Muscle of arm (tissue), 14 donors: ENCODE measurements around the gene DPH2. TPM values are rescaled to one million over a fixed set of nuclear protein-coding genes. Genes with fewer than 3 reads are reported as not detected.

ENCODE experiments used
- DNase-seq: peaks from one replicate; pipeline ENCODE4 v3.0.0-alpha.2; 2013
- long read RNA-seq, 11 donors: transcript quantifications; one replicate each; lab custom pipeline, GENCODE V29; 2026
- polyA plus RNA-seq, 12 donors: library from polyadenylated mRNA; unstranded; fragments of 120-200 nt; gene quantifications; one replicate each; pipeline ENCODE4 v1.2.1, GENCODE V29; 2013; ENCODE audit not compliant: insufficient read length in 12 of 12

The DPH2 gene, protein sequence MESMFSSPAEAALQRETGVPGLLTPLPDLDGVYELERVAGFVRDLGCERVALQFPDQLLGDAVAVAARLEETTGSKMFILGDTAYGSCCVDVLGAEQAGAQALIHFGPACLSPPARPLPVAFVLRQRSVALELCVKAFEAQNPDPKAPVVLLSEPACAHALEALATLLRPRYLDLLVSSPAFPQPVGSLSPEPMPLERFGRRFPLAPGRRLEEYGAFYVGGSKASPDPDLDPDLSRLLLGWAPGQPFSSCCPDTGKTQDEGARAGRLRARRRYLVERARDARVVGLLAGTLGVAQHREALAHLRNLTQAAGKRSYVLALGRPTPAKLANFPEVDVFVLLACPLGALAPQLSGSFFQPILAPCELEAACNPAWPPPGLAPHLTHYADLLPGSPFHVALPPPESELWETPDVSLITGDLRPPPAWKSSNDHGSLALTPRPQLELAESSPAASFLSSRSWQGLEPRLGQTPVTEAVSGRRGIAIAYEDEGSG
- polyA plus RNA-seq: 10 to 100 TPM in 11 of 12 donors, not detected in 1; 13.4 to 27.2 (median 17.5) TPM
- long read RNA-seq, donor 1, partial matches to known transcripts: 0 of 3 reads
- long read RNA-seq, donor 1, other reads (novel, unspliced or antisense): 0 of 3 reads
- long read RNA-seq, donor 2, partial matches to known transcripts: 0 of 5 reads
- long read RNA-seq, donor 2, other reads (novel, unspliced or antisense): 0 of 5 reads
- long read RNA-seq, donor 3, partial matches to known transcripts: 0 of 1 reads
- long read RNA-seq, donor 3, other reads (novel, unspliced or antisense): 0 of 1 reads
- long read RNA-seq, donor 4, partial matches to known transcripts: 0 of 2 reads
- long read RNA-seq, donor 4, other reads (novel, unspliced or antisense): 0 of 2 reads
- long read RNA-seq, donor 5, partial matches to known transcripts: 0 of 3 reads
- long read RNA-seq, donor 5, other reads (novel, unspliced or antisense): 0 of 3 reads
- long read RNA-seq, donor 6, partial matches to known transcripts: 8 of 10 reads
- long read RNA-seq, donor 6, other reads (novel, unspliced or antisense): 0 of 10 reads
- long read RNA-seq, donor 7, partial matches to known transcripts: 0 of 1 reads
- long read RNA-seq, donor 7, other reads (novel, unspliced or antisense): 0 of 1 reads
- long read RNA-seq, donor 8, partial matches to known transcripts: 0 of 1 reads
- long read RNA-seq, donor 8, other reads (novel, unspliced or antisense): 0 of 1 reads
- long read RNA-seq, donor 9, partial matches to known transcripts: 6 of 9 reads
- long read RNA-seq, donor 9, other reads (novel, unspliced or antisense): 0 of 9 reads
- long read RNA-seq, donor 10, partial matches to known transcripts: 5 of 10 reads
- long read RNA-seq, donor 10, other reads (novel, unspliced or antisense): 0 of 10 reads
- long read RNA-seq, donor 11, partial matches to known transcripts: 0 of 4 reads
- long read RNA-seq, donor 11, other reads (novel, unspliced or antisense): 0 of 4 reads

DNA sequence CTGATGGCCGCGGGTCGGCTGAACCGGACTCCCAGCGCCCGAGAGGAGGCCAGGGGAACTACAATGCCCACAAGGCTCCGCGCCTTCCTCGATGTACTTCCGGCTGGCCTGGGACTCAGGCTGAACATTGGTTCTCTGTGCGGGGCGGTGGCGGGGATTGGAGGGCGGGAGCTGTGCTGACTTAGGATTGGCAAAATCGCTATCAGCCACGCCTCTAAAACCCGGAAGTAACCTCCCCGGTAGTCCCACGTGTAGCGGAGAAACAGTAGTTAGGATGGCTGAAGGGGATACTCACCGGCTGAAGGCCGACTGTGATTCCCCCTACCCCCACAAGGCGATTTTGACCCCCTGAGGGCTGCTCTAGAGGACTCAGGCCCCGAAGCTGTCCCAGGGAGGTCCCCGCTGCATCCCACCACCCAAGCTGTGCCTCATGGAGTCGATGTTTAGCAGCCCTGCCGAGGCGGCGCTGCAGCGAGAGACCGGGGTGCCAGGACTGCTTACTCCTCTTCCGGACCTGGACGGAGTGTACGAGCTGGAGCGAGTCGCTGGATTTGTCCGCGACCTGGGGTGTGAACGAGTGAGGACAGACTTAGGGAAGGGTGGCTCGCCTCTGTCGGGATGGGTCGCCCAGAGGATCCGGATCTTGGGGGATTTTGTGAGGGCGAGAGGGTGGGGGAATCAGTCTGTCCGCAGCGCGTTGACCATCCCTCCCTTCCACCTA, at the start of gene DPH2:
Gene DPH2 (plus strand): TSS at position 265 of the 721 bp plus-strand sequence. CDS start 166 bp downstream, at position 431.
- DNase-seq: peak; percentile 97

DNA sequence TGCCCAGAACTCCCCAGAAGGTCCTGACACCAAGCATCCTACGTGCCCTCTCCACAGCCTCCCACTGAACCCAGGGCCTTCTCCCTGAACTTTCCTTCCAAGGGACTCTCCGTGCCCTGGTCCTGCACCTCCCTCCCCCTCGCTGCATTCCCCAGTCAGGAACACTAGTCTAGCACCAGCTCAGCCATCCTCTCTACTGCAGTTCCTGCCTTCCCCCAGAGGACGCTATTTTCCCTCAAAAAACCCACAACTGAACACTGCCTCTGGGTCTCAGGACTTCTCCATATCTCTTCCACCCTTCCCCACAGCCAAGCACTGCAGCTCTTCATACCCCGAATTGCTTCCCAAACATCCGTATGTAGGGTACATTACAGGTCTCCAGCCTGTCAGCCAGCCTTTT, 48.8 kb upstream of the DPH2 start:
- no peak for DNase-seq

GRCh38 chr1:43924516-43924915, 45.3 kb upstream of the DPH2 start:
- no peak for DNase-seq

DNA sequence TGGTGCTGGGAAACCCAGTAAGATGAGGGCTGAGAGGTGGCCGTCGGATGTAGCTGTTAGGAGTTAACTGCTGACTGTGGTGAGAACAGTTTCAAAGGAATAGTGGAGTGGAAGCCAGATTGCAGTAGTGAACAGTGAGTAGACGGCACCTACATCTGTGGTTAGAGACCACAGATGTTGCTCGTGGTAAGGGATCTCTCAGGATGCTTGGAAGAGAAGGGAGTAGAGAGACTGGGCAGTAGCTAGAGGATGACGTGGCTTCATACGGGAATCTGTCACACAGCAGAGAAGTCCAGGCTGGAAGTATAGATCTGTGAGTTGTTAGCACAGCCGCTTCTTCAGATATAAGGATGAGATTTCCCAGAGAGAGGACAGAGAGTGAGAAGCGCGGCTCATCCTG, 44.0 kb upstream of the DPH2 start:
- no peak for DNase-seq

DNA sequence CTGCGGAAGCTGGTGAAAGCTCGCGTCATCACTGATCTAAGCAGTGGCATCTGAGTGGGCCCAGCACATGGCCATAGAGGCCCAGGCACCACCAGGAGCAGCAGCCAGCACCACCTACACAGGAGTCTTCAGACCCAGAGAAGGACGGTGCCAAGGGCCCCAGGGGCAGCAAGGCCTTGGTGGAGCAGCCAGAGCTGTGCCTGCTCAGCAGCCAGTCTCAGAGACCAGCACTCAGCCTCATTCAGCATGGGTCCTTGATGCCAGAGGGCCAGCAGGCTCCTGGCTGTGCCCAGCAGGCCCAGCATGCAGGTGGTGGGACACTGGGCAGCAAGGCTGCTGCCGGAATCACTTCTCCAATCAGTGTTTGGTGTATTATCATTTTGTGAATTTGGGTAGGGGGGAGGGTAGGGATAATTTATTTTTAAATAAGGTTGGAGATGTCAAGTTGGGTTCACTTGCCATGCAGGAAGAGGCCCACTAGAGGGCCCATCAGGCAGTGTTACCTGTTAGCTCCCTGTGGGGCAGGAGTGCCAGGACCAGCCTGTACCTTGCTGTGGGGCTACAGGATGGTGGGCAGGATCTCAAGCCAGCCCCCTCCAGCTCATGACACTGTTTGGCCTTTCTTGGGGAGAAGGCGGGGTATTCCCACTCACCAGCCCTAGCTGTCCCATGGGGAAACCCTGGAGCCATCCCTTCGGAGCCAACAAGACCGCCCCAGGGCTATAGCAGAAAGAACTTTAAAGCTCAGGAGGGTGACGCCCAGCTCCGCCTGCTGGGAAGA, 39.5 kb upstream of the DPH2 start:
- DNase-seq: no peak

GRCh38 chr1:43930949-43931275, 38.9 kb upstream of the DPH2 start:
- DNase-seq: no peak

DNA sequence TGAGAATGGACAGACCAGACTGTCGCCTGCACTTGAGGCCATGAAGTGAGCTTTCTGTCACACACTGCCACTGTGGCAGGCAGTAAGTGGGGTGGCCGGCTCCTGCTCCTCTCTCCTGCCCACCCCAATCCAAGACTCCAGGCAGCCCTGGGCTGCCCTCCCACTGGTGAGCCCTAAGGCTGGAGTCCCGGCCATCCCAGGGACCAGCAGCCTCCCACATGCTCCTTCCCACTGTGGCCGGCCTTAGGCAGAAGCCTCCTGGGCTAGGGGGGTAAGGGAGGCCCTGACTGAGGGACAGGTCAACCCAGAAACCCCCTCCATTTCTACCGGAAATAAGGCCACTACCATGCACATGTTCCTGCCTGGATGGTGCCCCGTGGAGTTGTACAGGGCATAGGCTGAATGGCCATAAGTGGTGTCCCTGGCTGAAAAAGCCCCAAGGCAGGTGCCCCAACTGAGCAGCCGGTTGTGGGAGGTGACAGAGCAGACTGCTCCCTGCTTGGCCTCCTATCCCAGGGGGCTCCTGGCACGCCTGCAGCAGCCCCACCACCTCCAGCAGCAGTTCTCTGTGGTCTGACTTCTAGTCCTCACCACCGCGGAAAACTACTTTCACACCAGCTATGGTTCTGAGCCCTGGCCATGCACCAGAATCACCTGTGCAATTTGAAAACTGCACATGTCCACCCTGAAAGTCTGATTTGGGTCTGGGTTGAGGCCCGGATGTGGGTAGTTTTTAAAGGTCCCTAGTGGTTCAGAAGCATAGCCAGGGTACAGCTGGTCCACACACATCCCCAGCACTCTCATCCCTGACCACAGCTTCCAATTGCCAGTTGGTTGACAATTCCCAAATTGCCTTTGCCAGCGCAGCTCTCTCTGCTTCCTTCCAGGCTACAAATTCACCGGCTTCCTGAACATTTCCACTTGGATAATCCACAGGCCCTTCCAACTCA, 37.8 kb upstream of the DPH2 start:
- DNase-seq: no peak

- DNase-seq: no peak
These were observed 36.9 kb upstream of the DPH2 start for GRCh38 chr1:43932786-43933385.

GRCh38 chr1:43933386-43934100, 36.3 kb upstream of the DPH2 start, which contains the start of gene ARTN:
ARTN (plus strand) TSS chr1:43933801; CDS start chr1:43935657, 1,856 bp downstream.
- DNase-seq: no peak

- DNase-seq: peak; percentile 55
These were observed 35.5 kb upstream of the DPH2 start for GRCh38 chr1:43934101-43934985.

DNA sequence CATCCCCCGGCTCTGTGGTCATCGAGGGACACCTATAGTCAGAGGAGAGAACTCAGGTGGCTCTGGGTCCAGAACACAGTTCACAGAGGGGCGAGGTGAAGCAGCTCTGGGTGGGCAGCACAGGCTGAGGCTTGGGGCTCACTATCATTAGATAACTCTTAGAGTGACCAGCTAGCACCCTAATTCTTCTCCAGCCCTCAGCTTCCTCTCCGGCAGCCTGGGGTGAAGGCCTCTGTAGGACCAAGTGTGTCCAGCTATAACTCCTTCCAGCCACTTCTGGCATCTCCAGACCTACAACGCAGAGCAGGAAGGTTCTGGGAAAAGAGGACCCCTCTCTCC, 34.9 kb upstream of the DPH2 start:
- DNase-seq: no peak

DNA sequence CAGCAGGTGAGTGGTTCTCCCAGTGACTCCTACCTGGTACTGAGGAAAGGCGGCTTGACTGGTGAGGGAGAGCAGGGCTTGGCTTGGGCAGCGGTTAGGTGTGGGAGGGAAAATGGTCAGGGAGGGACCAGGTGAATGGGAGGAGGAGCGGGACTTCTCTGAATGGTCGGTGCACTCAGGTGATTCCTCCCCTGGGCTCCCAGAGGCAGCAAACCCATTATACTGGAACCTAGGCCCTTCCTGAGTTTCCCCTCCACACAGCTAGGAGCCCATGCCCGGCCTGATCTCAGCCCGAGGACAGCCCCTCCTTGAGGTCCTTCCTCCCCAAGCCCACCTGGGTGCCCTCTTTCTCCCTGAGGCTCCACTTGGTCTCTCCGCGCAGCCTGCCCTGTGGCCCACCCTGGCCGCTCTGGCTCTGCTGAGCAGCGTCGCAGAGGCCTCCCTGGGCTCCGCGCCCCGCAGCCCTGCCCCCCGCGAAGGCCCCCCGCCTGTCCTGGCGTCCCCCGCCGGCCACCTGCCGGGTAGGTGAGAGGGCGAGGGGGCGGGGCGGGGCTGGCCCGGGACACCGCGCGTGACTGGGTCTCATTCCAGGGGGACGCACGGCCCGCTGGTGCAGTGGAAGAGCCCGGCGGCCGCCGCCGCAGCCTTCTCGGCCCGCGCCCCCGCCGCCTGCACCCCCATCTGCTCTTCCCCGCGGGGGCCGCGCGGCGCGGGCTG, 33.9 kb upstream of the DPH2 start:
- DNase-seq: no peak

DNA sequence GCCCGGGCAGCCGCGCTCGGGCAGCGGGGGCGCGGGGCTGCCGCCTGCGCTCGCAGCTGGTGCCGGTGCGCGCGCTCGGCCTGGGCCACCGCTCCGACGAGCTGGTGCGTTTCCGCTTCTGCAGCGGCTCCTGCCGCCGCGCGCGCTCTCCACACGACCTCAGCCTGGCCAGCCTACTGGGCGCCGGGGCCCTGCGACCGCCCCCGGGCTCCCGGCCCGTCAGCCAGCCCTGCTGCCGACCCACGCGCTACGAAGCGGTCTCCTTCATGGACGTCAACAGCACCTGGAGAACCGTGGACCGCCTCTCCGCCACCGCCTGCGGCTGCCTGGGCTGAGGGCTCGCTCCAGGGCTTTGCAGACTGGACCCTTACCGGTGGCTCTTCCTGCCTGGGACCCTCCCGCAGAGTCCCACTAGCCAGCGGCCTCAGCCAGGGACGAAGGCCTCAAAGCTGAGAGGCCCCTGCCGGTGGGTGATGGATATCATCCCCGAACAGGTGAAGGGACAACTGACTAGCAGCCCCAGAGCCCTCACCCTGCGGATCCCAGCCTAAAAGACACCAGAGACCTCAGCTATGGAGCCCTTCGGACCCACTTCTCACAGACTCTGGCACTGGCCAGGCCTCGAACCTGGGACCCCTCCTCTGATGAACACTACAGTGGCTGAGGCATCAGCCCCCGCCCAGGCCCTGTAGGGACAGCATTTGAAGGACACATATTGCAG, 33.2 kb upstream of the DPH2 start:
- DNase-seq: no peak

DNA sequence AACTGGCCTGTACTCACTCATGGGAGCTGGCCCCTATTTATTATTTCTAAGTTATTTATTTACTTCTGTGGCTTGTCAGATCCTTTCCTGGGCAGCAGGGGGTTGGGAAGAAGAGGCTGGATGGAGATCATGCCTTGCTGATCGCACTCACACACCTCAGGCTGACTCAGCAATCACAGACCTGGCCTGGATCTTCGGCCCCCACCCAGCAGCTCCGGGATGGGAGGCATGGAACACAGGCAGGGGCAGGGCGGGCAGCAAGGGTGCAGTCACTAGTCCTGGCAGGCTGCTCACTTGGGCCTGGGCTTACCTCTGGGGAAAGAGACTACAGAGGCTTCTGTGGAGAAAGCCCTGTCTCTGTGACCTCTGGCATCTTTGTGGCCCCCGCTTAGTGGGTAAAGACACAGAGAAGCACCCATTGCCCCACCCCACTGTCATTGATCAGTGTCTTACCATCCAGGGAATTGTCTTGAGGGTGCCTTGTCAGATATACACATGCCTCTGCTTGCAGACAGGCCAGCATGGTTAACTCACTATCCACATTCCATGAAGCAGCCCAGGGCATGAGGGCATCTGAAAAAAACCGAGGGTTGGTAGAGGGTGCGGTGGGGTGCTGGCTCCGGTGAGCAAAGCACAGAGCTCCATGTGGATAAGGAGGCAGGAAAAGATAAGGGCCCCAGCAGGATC, 32.5 kb upstream of the DPH2 start:
- no peak for DNase-seq

DNA sequence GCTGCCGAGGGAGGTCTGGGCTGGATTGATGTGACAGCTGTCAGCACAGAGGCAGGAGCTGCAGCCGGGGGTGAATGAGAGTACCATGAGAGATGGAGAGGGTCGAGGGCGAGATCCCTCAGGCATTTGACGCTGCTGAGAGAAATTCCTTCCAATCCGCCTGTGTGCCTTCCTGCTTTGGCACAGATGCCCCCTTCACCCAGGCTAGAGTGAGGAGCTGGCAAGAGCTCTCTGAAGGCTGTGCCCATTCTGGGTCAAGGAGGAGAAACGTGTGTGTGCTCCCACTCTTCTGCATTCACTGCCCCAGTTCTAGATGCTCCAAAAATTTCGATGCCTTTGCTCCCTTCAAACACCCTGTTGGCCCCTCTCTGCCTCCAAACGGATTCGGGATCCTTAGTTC, 31.4 kb upstream of the DPH2 start:
- no peak for DNase-seq
